ENCODE data around the gene ADPRHL1. TPM values are rescaled to one million over a fixed set of nuclear protein-coding genes. Genes with fewer than 3 reads are reported as not detected.

Gene ADPRHL1
- total RNA-seq, 1 donor from 2014 or later, result 2.7 TPM

GRCh38 chr13:113415032-113415431, 38.3 kb downstream of the ADPRHL1 start:
- no peaks in the 10 kb centered on the region for H3K4me1 ChIP-seq
- ATAC-seq (no peak), DNase-seq (no peak)
- no peak overlapping the region for H3K27ac ChIP-seq
- no peaks in the 10 kb centered on the region for H3K36me3 ChIP-seq
- H3K4me3 ChIP-seq, result no peak overlapping the region
- H3K9me3 ChIP-seq, result no peaks in the 10 kb centered on the region
- no peaks in the 10 kb centered on the region for H3K27me3 ChIP-seq (ENCODE audit: low read depth)
- TF ChIP-seq CTCF (IDR thresholded peaks at IDR 0.05), result no peak
- intact Hi-C loops (cut with DNase I), result no loop called here

- Histone ChIP-seq H3K36me3 (no peaks in the 10 kb centered on the region), H3K27me3 (ENCODE audit: low read depth) (no peaks in the 10 kb centered on the region), H3K27ac (no peak overlapping the region), H3K4me3 (no peak overlapping the region), H3K9me3 (no peaks in the 10 kb centered on the region), H3K4me1 (no peaks in the 10 kb centered on the region)
- intact Hi-C loops (cut with DNase I), result no loop called here
- DNase-seq (no peak), ATAC-seq (no peak)
- TF ChIP-seq CTCF (IDR thresholded peaks at IDR 0.05), result no peak
These were observed 39.0 kb downstream of the ADPRHL1 start for GRCh38 chr13:113414335-113414734.

- no peak for TF ChIP-seq CTCF (IDR thresholded peaks at IDR 0.05)
- Histone ChIP-seq H3K36me3 (no peaks in the 10 kb centered on the region), H3K27me3 (ENCODE audit: low read depth) (no peaks in the 10 kb centered on the region), H3K27ac (no peak overlapping the region), H3K9me3 (no peaks in the 10 kb centered on the region), H3K4me3 (no peak overlapping the region), H3K4me1 (no peaks in the 10 kb centered on the region)
- no peak for DNase-seq
- peak; percentile 34 to 58 for ATAC-seq
- intact Hi-C loops (cut with DNase I), result no loop called here
These were observed 39.4 kb downstream of the ADPRHL1 start for GRCh38 chr13:113413898-113414282.

- Histone ChIP-seq H3K36me3 (no peaks in the 10 kb centered on the region), H3K4me1 (no peaks in the 10 kb centered on the region), H3K27me3 (ENCODE audit: low read depth) (peaks cover under 1% of the 10 kb centered on the region), H3K9me3 (no peaks in the 10 kb centered on the region), H3K4me3 (no peak overlapping the region), H3K27ac (no peak overlapping the region)
- DNase-seq (peak; percentile 39), ATAC-seq (peak in 1 of 2 donors; percentile 13)
- intact Hi-C loops (cut with DNase I), result no loop called here
- no peak for TF ChIP-seq CTCF (IDR thresholded peaks at IDR 0.05)
These were observed 40.0 kb downstream of the ADPRHL1 start for GRCh38 chr13:113413178-113413897.

GRCh38 chr13:113412440-113412839, 40.8 kb downstream of the ADPRHL1 start:
- DNase-seq (peak; percentile 24), ATAC-seq (no peak)
- Histone ChIP-seq H3K36me3 (no peaks in the 10 kb centered on the region), H3K27me3 (ENCODE audit: low read depth) (peaks cover 10% of the 10 kb centered on the region), H3K9me3 (no peaks in the 10 kb centered on the region), H3K27ac (no peak overlapping the region), H3K4me3 (no peak overlapping the region), H3K4me1 (no peaks in the 10 kb centered on the region)
- intact Hi-C loops (cut with DNase I), result no loop called here
- no peak for TF ChIP-seq CTCF (IDR thresholded peaks at IDR 0.05)

Measured in lower lobe of right lung (tissue), 2 donors.